ENCODE data around the gene CCDC142. TPM values are rescaled to one million over a fixed set of nuclear protein-coding genes. Genes with fewer than 3 reads are reported as not detected.

Gene CCDC142
- total RNA-seq, 3 donors from 2014 or later: 10.6 to 38.0 (median 27.1) TPM

- peaks cover 3 to 5% of the 10 kb centered on the region in 2 donors for H3K4me1 ChIP-seq
- no peaks in the 10 kb centered on the region for H3K36me3 ChIP-seq
- no peak for TF ChIP-seq POLR2A (IDR thresholded peaks at IDR 0.05)
- TF ChIP-seq CTCF (IDR thresholded peaks at IDR 0.05): no peak
- no peak for TF ChIP-seq POLR2AphosphoS5 (IDR thresholded peaks at IDR 0.05)
- H3K27me3 ChIP-seq: peaks cover 6 to 7% of the 10 kb centered on the region in 2 donors
- intact Hi-C loops (cut with DNase I; ENCODE audit: low total_unique reads): no loop called here
- H3K9me3 ChIP-seq: no peaks in the 10 kb centered on the region
- DNase-seq (ENCODE audit: low spot score in 2 of 2): no peak
- no peak overlapping the region for H3K27ac ChIP-seq
- H3K4me3 ChIP-seq: no peak overlapping the region
These were observed 17.8 kb upstream of the CCDC142 start for GRCh38 chr2:74500578-74500946.

GRCh38 chr2:74499940-74500577 is 17.3 kb upstream of the CCDC142 start:
- no peak for DNase-seq (ENCODE audit: low spot score in 2 of 2)
- TF ChIP-seq POLR2AphosphoS5 (IDR thresholded peaks at IDR 0.05) (no peak), POLR2A (IDR thresholded peaks at IDR 0.05) (no peak), CTCF (IDR thresholded peaks at IDR 0.05) (no peak)
- H3K9me3 ChIP-seq: no peaks in the 10 kb centered on the region
- H3K27ac ChIP-seq: no peak overlapping the region
- intact Hi-C loops (cut with DNase I; ENCODE audit: low total_unique reads): no loop called here
- H3K4me1 ChIP-seq: peaks cover under 1 to 3% of the 10 kb centered on the region in 2 donors
- H3K4me3 ChIP-seq: peak overlapping the region in 1 of 3 donors; percentile 55
- peaks cover 6 to 7% of the 10 kb centered on the region in 2 donors for H3K27me3 ChIP-seq
- H3K36me3 ChIP-seq: no peaks in the 10 kb centered on the region

GRCh38 chr2:74499267-74499939 is 16.6 kb upstream of the CCDC142 start, which contains the start of gene LBX2:
TSS of gene LBX2 (minus strand) at chr2:74499603. CDS start at chr2:74499537, 66 bp downstream.
- no peaks in the 10 kb centered on the region for H3K36me3 ChIP-seq
- H3K27me3 ChIP-seq: peaks cover 6 to 7% of the 10 kb centered on the region in 2 donors
- no peaks in the 10 kb centered on the region for H3K9me3 ChIP-seq
- DNase-seq (ENCODE audit: low spot score in 2 of 2): no peak
- H3K4me3 ChIP-seq: peak within 1 kb of the TSS; percentile 31 to 70 (median 55)
- H3K4me1 ChIP-seq: peaks cover 0 to 3% of the 10 kb centered on the region in 2 donors
- no peak for TF ChIP-seq CTCF (IDR thresholded peaks at IDR 0.05)
- TF ChIP-seq POLR2AphosphoS5 (IDR thresholded peaks at IDR 0.05): no peak
- TF ChIP-seq POLR2A (IDR thresholded peaks at IDR 0.05): no peak
- peak within 1 kb of the TSS; percentile 29 to 43 for H3K27ac ChIP-seq
- intact Hi-C loops (cut with DNase I; ENCODE audit: low total_unique reads): no loop called here

GRCh38 chr2:74498500-74499266 is 15.9 kb upstream of the CCDC142 start:
- H3K4me3 ChIP-seq: peak overlapping the region; percentile 31 to 70 (median 55)
- H3K27me3 ChIP-seq: peaks cover 6 to 7% of the 10 kb centered on the region in 2 donors
- H3K36me3 ChIP-seq: no peaks in the 10 kb centered on the region
- H3K27ac ChIP-seq: peak overlapping the region; percentile 29 to 43
- no peak for DNase-seq (ENCODE audit: low spot score in 2 of 2)
- TF ChIP-seq CTCF (IDR thresholded peaks at IDR 0.05) (no peak), POLR2AphosphoS5 (IDR thresholded peaks at IDR 0.05) (no peak), POLR2A (IDR thresholded peaks at IDR 0.05) (no peak)
- H3K4me1 ChIP-seq: peaks cover 0 to 3% of the 10 kb centered on the region in 2 donors
- no peaks in the 10 kb centered on the region for H3K9me3 ChIP-seq
- intact Hi-C loops (cut with DNase I; ENCODE audit: low total_unique reads): no loop called here
